GM19099 (cell line): ENCODE measurements around the gene FAIM.

Source experiments
- POLR2A ChIP-seq: IDR thresholded peaks from 3 replicates; pipeline ENCODE4 v1.6.1; 2011; ENCODE audit warnings: low read depth; ENCODE audit not compliant: insufficient read length; ENCODE audit errors: extremely low read depth

FAIM gene

GRCh38 chr3:138608322-138609135, at the start of gene FAIM:
Gene FAIM (plus strand): TSS chr3:138608771. CDS start chr3:138619727, 10,956 bp downstream.
- TF ChIP-seq POLR2A = peak; percentile 72

- TF ChIP-seq POLR2A = no peak
Measured at GRCh38 chr3:138559134-138559533, 49.4 kb upstream of the FAIM start.

GRCh38 chr3:138560501-138560900, 48.1 kb upstream of the FAIM start:
- no peak for TF ChIP-seq POLR2A

DNA sequence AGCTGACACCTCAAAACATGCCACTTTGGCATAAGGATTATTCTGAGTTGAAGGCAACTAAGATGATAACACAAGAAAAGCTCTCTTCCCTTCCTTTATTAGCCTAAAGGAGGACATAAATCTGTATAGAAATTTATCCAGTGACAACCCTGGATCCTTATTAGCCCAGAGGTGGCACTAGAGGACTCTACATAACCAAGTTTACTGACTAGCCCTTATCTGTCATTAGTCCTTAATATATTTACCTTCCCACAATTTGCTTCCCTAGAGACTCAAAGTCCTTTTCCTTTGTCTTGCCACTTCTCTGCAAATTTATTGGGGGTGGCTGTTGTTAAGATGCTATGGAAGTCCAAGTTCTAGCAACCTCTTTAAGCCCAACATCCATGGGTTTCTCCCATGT, 41.2 kb upstream of the FAIM start:
- TF ChIP-seq POLR2A = no peak

- no peak for TF ChIP-seq POLR2A
Measured at GRCh38 chr3:138569090-138569489, 39.5 kb upstream of the FAIM start.

DNA sequence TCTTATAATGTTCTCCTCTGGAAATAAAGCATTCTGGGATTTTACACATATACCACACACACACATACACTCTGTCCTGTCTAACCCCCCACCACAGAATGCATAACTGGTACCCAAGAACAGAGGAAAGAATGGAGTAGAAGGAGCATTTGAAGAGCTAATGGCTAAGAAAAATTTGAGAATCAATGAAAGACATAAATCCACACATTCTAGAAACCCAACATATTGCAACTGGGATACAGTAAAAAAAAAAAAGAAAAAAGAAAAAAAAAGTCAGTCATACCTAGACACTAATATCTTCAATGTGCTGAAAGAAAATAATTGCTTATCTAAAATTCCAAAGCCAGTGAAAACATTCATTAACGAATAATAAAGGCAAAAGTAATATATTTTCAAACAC, 35.4 kb upstream of the FAIM start:
- no peak for TF ChIP-seq POLR2A

DNA sequence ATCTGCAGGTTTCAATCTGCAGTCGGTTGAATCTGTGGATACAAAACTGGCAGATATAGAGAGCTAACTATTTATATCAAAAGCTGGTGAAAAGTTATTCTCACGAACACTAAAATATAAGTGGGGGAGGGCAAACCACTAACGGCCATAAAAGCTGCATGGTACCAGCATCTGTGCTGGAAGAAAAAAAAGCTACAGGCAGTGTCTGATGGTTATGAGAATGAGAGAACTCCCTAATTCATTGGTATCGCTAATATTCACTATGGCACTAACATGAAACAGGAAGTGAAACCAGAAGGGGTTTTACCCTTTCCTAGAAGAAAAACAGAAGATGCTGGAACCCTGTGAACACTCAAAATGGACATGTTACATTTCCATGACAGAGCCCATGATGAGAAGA, 30.4 kb upstream of the FAIM start:
- no peak for TF ChIP-seq POLR2A

GRCh38 chr3:138578961-138579574, 29.5 kb upstream of the FAIM start:
- no peak for TF ChIP-seq POLR2A

DNA sequence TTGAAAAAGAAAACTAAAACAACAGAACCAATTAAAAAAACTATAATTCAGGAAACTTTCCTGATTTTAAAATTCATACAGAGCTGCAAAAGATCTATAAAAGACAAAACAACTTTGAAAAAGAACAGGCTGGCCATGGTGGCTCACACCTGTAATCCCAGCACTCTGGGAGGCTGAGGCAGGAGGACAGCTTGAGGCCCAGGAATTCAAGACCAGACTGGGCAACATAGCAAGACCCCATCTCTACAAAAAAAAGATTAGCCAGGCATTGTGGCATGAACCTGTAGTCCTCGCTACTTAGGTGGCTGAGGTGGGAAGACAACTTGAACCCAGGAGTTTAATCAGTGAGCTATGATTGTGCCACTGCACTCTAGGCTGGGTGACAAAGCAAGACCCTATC, 21.2 kb upstream of the FAIM start:
- TF ChIP-seq POLR2A = no peak

GRCh38 chr3:138588445-138588844, 20.1 kb upstream of the FAIM start:
- no peak for TF ChIP-seq POLR2A

- no peak for TF ChIP-seq POLR2A
Measured at GRCh38 chr3:138591392-138591791, 17.2 kb upstream of the FAIM start.

GRCh38 chr3:138593488-138594149, 15.0 kb upstream of the FAIM start:
- no peak for TF ChIP-seq POLR2A

GRCh38 chr3:138594150-138594934, 14.2 kb upstream of the FAIM start, which contains the start of gene CEP70:
Gene CEP70 (minus strand): TSS chr3:138594260. CDS start chr3:138572927, 21,333 bp downstream.
- TF ChIP-seq POLR2A = peak; percentile 67

GRCh38 chr3:138594935-138595610, 13.5 kb upstream of the FAIM start:
- no peak for TF ChIP-seq POLR2A
